Heart left ventricle (tissue), 16 donors: ENCODE data around the gene FHOD1. TPM values are rescaled to one million over a fixed set of nuclear protein-coding genes. Genes with fewer than 3 reads are reported as not detected.

Experiments
- ATAC-seq, 4 donors: fragments of 200-7000 bp; cut with Tn5 transposase; one replicate each; pipeline ENCODE4 v1.9.1; 2020 to 2022; ENCODE audit warnings: moderate library complexity in 4 of 4, mild to moderate bottlenecking in 3 of 4, moderate number of reproducible peaks in 1 of 4
- DNase-seq, 5 donors: peaks; one replicate each; pipeline ENCODE4 v3.0.0-alpha.2; 2020
- H3K27ac ChIP-seq, 12 donors: fragments of 200-600 bp; sonication (generic) in 4 of 12; one replicate each; pipeline versions ENCODE4 v1.5.0 to v1.8.0; 2016 to 2022; ENCODE audit warnings: mild to moderate bottlenecking in 2 of 12
- H3K27me3 ChIP-seq, 9 donors: fragments of 200-600 bp; sonication (generic) in 2 of 9; one replicate each; pipeline versions ENCODE4 v1.5.1 to v1.8.0; 2016 to 2022; ENCODE audit warnings: mild to moderate bottlenecking in 3 of 9
- H3K36me3 ChIP-seq, 9 donors: fragments of 200-600 bp; sonication (generic) in 2 of 9; one replicate each; pipeline versions ENCODE4 v1.5.0 to v1.8.0; 2018 to 2022; ENCODE audit warnings: mild to moderate bottlenecking in 2 of 9
- H3K4me1 ChIP-seq, 12 donors: fragments of 200-600 bp; sonication (generic) in 4 of 12; one replicate each; pipeline versions ENCODE4 v1.5.0 to v1.8.0; 2016 to 2022; ENCODE audit warnings: mild to moderate bottlenecking in 3 of 12
- H3K4me3 ChIP-seq, 12 donors: fragments of 200-600 bp; sonication (generic) in 4 of 12; one replicate each; pipeline versions ENCODE4 v1.5.0 to v1.8.0; 2017 to 2022; ENCODE audit warnings: mild to moderate bottlenecking in 9 of 12, moderate library complexity in 4 of 12
- H3K9me3 ChIP-seq, 12 donors: fragments of 200-600 bp; sonication (generic) in 4 of 12; one replicate each; pipeline versions ENCODE4 v1.5.0 to v1.8.0; 2016 to 2022; ENCODE audit warnings: mild to moderate bottlenecking in 1 of 12
- POLR2A ChIP-seq, 2 donors: fragments of 450-650 bp; IDR thresholded peaks; one replicate each; pipeline ENCODE4 v1.6.1; 2017; ENCODE audit warnings: antibody characterized with exemption in 2 of 2, mild to moderate bottlenecking in 2 of 2, moderate library complexity in 2 of 2
- WGBS, 4 donors: extraction: QIAGEN DNeasy Blood & Tissue Kit in 2 of 4; methylation state at CpG; one replicate each; pipeline versions ENCODE4 v1.1.5 to v1.1.7; 2013 to 2018; 5-methylcytosine and 5-hydroxymethylcytosine counted together
- intact Hi-C, 10 donors: fragments of 100-400 bp; cut with DNase I; formaldehyde crosslinking; loops; one replicate each; pipeline versions ENCODE4 v1.11.1 to v1.14.2; 2022
- polyA plus RNA-seq, 2 donors: library from polyadenylated mRNA; stranded (reverse); fragments of 200-250 nt; gene quantifications; one replicate each; pipeline ENCODE4 v1.2.3, GENCODE V29; 2013
- total RNA-seq, 9 donors: library from RNA; depleted of rRNA in 2 of 9; stranded (reverse); fragments of >200 nt in 2 of 9; fragmentation: NEBNext Ultra II Directional in 3 of 9; extraction: Animal tissue kit (Norgen Biotek cat#: 25700) in 3 of 9; gene quantifications; one replicate each; pipeline versions ENCODE4 v1.1.0 to v1.2.4, GENCODE V29; 2016 to 2023
- TF ChIP-seq, protein P1 (sequence below), 12 donors: fragments of 200-600 bp; sonication (generic) in 4 of 12; IDR thresholded peaks; one replicate each; pipeline versions ENCODE4 v1.5.0 to v1.8.0; 2018 to 2022; ENCODE audit warnings: antibody characterized with exemption in 12 of 12, mild to moderate bottlenecking in 5 of 12
- donor health status: ischemic (EF 13 %, LVEDD 7.1; RV severe dilation, severe dysfunction).
- donor health status: healthy with polysubstance abuse.
- donor health status: DM: no; HTN: yes; CAD: no.
- donor health status: DM: no; HTN: no; CAD: no.
- donor health status: ischemic (EF 25% LVEDD 6.9; RV normal size, moderate dysfunction).
- donor health status: ischemic (EF 25% LVEDD 5.7; RV mildly dilated, moderate dysfunction).
- donor health status: healthy.
- donor health status: DM: yes; HTN: yes; CAD: no.
- donor health status: ischemic (EF 35%, LVEDD 5.7; RV mildly dilated, moderate dysfunction).
- donor health status: nonischemic (EF 11% LVEDD 7.7; RV severe dilation, severe dysfunction).
- donor health status: DM: yes; HTN: yes; CAD: no.
- donor health status: PGD.
- donor health status: ischemic (EF 29% LVEDD 5.4; RV normal size, mild dysfunction).
- donor health status: nonischemic (EF 23%, LVEDD 6.1; RV moderate dilation, normal function).

The FHOD1 gene
- total and polyA plus RNA-seq, 11 donors, result 9.6 to 30.3 (median 18.0) TPM

DNA sequence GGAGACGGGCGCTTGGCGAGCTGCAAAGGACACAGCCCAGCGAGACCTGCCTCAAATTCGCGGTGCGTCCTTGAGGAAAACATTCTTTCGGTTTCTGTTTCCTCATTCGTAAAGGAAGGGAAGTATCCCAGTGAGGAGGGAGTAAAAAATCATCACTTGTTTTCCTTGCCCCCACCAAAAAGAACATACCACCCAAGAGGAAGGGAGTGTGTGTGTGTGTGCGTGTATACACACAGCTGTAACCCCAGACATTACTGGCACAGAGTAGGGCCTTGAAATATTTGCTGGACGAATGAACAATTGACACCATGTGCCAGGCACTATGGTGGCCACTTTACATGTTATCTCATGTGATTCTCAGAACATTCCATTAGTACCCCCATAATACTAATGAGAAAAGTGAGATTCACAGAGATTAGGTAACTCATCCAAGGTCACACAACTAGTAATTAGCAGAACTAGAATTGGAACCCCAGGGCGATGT is 61.6 kb downstream of the FHOD1 start:
- H3K36me3 ChIP-seq, result no peaks in the 10 kb centered on the region
- no peaks in the 10 kb centered on the region for H3K9me3 ChIP-seq
- peak overlapping the region in 8 of 12 donors; percentile 25 to 88 (median 72) for H3K4me3 ChIP-seq
- DNase-seq, result no peak
- H3K4me1 ChIP-seq, result peaks cover 0 to 47% (median 27%) of the 10 kb centered on the region in 12 donors
- no peak for ATAC-seq
- peak overlapping the region in 2 of 12 donors; percentile 6 to 33 for H3K27ac ChIP-seq
- H3K27me3 ChIP-seq, result no peaks in the 10 kb centered on the region
- WGBS, 4 donors, result 9 to 10% (median 9%) methylated on average over 12 of the region's 12 CpGs
- intact Hi-C loops, result loop anchor here in 8 of 10 donors (1.0 to 10.0 kb wide), 6 partner anchors 26 to 231 kb away; partner anchors contain the start of genes FBXL8 (in 1 of the 8), FHOD1 (in 1 of the 8) and TRADD (in 1 of the 8)
- TF ChIP-seq POLR2A (IDR thresholded peaks at IDR 0.05), result no peak
- TF ChIP-seq, protein P1, sequence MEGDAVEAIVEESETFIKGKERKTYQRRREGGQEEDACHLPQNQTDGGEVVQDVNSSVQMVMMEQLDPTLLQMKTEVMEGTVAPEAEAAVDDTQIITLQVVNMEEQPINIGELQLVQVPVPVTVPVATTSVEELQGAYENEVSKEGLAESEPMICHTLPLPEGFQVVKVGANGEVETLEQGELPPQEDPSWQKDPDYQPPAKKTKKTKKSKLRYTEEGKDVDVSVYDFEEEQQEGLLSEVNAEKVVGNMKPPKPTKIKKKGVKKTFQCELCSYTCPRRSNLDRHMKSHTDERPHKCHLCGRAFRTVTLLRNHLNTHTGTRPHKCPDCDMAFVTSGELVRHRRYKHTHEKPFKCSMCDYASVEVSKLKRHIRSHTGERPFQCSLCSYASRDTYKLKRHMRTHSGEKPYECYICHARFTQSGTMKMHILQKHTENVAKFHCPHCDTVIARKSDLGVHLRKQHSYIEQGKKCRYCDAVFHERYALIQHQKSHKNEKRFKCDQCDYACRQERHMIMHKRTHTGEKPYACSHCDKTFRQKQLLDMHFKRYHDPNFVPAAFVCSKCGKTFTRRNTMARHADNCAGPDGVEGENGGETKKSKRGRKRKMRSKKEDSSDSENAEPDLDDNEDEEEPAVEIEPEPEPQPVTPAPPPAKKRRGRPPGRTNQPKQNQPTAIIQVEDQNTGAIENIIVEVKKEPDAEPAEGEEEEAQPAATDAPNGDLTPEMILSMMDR (IDR thresholded peaks at IDR 0.05), result no peak

DNA sequence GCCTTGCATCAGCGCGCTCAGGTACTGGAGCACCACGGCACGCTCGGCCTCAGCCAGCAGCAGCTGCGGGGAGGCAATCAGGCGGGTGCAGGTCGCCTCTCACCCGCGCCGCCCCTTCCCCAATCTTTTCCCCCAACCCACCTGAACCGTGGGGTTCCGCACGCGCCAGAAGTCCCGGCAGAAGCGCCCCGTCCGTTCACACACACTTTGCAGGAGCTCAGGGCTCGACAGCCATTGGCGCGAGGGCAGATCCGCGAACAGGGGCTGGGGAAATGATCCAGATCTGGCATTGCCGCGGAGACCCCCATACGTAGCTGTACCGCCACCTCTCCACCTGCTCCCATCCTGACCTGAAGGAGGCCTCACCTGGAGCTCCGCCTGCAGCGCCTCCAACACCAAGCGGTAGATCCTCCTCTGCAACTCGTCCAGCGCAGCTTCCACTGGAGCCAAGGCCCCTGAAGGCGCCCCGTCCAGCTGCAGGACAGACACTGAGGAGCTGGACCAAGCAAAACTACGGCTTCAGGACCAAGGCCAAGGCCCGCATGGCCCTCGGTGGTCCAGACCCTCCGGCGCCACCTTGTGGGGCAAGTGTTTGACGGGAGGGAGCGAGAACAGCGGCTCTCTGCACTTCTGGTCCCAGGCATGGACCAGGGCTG is 62.2 kb downstream of the FHOD1 start:
- Histone ChIP-seq H3K27ac (peak overlapping the region in 4 of 12 donors; percentile 6 to 97 (median 64)), H3K4me1 (peaks cover 0 to 47% (median 23%) of the 10 kb centered on the region in 12 donors), H3K9me3 (no peaks in the 10 kb centered on the region), H3K4me3 (peak overlapping the region in 9 of 12 donors; percentile 64 to 88 (median 72)), H3K27me3 (no peaks in the 10 kb centered on the region), H3K36me3 (no peaks in the 10 kb centered on the region)
- ATAC-seq (peak; percentile 39 to 66 (median 56)), DNase-seq (peak; percentile 92 to 96 (median 93))
- TF ChIP-seq, protein P1 (IDR thresholded peaks at IDR 0.05), result peak; percentile 74 to 93 (median 85)
- TF ChIP-seq POLR2A (IDR thresholded peaks at IDR 0.05), result no peak
- intact Hi-C loops, result loop anchor here in 8 of 10 donors (1.0 to 10.0 kb wide), 6 partner anchors 26 to 230 kb away; partner anchors contain the start of genes FBXL8 (in 1 of the 8), FHOD1 (in 1 of the 8) and TRADD (in 1 of the 8)
- WGBS, 4 donors, result 0 to 20% (median 13%) methylated on average over 5 to 43 of the region's 43 CpGs

DNA sequence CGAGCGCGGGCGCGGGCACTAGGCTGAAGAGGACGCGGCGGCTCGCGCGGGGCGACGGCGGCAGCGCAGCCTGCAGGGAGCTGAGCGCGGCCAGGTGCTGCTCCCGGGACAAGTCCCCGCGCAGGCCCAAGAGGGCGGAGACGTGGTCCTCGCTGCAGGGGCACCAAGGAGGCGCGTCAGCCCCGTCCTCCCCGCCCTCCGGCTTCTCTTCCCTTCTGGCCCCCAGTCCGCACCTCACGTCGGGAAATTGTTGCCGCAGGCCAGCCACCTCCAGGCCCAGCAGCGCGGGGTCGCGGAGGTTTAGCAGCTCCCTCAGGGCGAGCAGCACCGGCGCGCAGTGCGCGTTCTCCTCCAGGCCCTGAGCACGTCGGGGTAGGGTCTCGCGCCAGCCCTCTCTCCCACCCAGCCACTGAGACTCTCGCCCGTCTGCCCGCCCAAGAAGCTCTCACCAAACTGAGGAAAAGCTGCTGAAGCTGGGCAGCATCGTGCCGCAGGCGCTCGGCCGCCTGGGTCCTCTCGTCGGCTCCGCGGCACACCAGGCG is 62.8 kb downstream of the FHOD1 start:
- intact Hi-C loops, result loop anchor here in 6 of 10 donors (2.0 to 10.0 kb wide), 4 partner anchors 62 to 230 kb away; partner anchors contain the start of gene FHOD1 (in 1 of the 6)
- no peak for DNase-seq
- peaks cover 0 to 47% (median 23%) of the 10 kb centered on the region in 12 donors for H3K4me1 ChIP-seq
- TF ChIP-seq, protein P1 (IDR thresholded peaks at IDR 0.05), result no peak
- TF ChIP-seq POLR2A (IDR thresholded peaks at IDR 0.05), result no peak
- 12 to 23% (median 14%) methylated on average over 45 to 59 of the region's 59 CpGs for WGBS, 4 donors
- H3K27ac ChIP-seq, result peak overlapping the region; percentile 90 to 100 (median 96)
- no peaks in the 10 kb centered on the region for H3K36me3 ChIP-seq
- H3K4me3 ChIP-seq, result peak overlapping the region; percentile 47 to 88 (median 72)
- H3K27me3 ChIP-seq, result no peaks in the 10 kb centered on the region
- peak in 2 of 4 donors; percentile 6 to 9 for ATAC-seq
- no peaks in the 10 kb centered on the region for H3K9me3 ChIP-seq
